PFSK-1 (cell line): ENCODE results near the gene TTC38.

Source experiments
- FOXP2 ChIP-seq: optimal IDR thresholded peaks from 2 replicates; pipeline ENCODE3; 2011; ENCODE audit warnings: borderline replicate concordance, control low read depth, inconsistent platforms; ENCODE audit not compliant: insufficient read depth; ENCODE audit errors: extremely low read length, extremely low read depth
- POLR2AphosphoS5 ChIP-seq: IDR thresholded peaks from 2 replicates; pipeline ENCODE4 v1.6.1; 2012; ENCODE audit warnings: low read depth, mild to moderate bottlenecking, control low read depth, low read length, moderate library complexity
- REST ChIP-seq, 2 experiments: IDR thresholded peaks; 2 replicates each; pipeline versions ENCODE4 v1.6.1 to v1.8.0; 2011 to 2012; ENCODE audit warnings: low read depth in 2 of 2, low read length in 2 of 2, control low read depth in 1 of 2, inconsistent platforms in 1 of 2, mild to moderate bottlenecking in 1 of 2, moderate library complexity in 1 of 2; ENCODE audit not compliant: insufficient read depth in 1 of 2
- SIN3A ChIP-seq: IDR thresholded peaks from 2 replicates; pipeline ENCODE4 v1.6.1; 2012; ENCODE audit warnings: mild to moderate bottlenecking, low read length, moderate library complexity, borderline replicate concordance; ENCODE audit not compliant: insufficient read depth
- TAF1 ChIP-seq: IDR thresholded peaks from 2 replicates; pipeline ENCODE4 v1.6.1; 2012; ENCODE audit warnings: low read length, control low read depth, borderline replicate concordance; ENCODE audit not compliant: insufficient read depth

TTC38 gene

GRCh38 chr22:46286941-46287872 is 19.4 kb downstream of the TTC38 start:
- no peak for TF ChIP-seq SIN3A

- TF ChIP-seq SIN3A (no peak), FOXP2 (peak; percentile 89)
These were observed 20.3 kb downstream of the TTC38 start for GRCh38 chr22:46287873-46288751.

GRCh38 chr22:46288846-46289243 is 21.0 kb downstream of the TTC38 start:
- no peak for TF ChIP-seq TAF1

GRCh38 chr22:46289244-46289891 is 21.6 kb downstream of the TTC38 start:
- TF ChIP-seq POLR2AphosphoS5 (no peak), REST (IDR thresholded peaks at IDR 0.05; ENCODE audit: insufficient read depth in 1 of 2, low read depth in 2 of 2, low read length in 2 of 2) (no peak), SIN3A (no peak), TAF1 (no peak), FOXP2 (no peak)

GRCh38 chr22:46290121-46290842 is 22.5 kb downstream of the TTC38 start:
- TF ChIP-seq TAF1 (no peak), POLR2AphosphoS5 (no peak), REST (IDR thresholded peaks at IDR 0.05; ENCODE audit: insufficient read depth in 1 of 2, low read depth in 2 of 2, low read length in 2 of 2) (no peak)

- TF ChIP-seq REST (IDR thresholded peaks at IDR 0.05; ENCODE audit: insufficient read depth in 1 of 2, low read depth in 2 of 2, low read length in 2 of 2) = no peak
- TF ChIP-seq TAF1 = no peak
- no peak for TF ChIP-seq POLR2AphosphoS5
- TF ChIP-seq SIN3A = no peak
- no peak for TF ChIP-seq FOXP2
These were observed 23.3 kb downstream of the TTC38 start for GRCh38 chr22:46290843-46291785.
